ENCODE measurements around the gene SYCP2L.

The SYCP2L gene

GRCh38 chr6:11021003-11021402 lies 134.2 kb downstream of the SYCP2L start:
- TF ChIP-seq CTCF (IDR thresholded peaks at IDR 0.05; ENCODE audit: low read depth, low read length), result no peak
- no peak for DNase-seq (ENCODE audit: low read depth in 2 of 2)
- no peak overlapping the region for H3K4me3 ChIP-seq (replicated peaks in 1 of 2; ENCODE audit: low read depth in 2 of 2, low read length in 2 of 2)

GRCh38 chr6:11021714-11022113 lies 134.9 kb downstream of the SYCP2L start:
- no peak for TF ChIP-seq CTCF (IDR thresholded peaks at IDR 0.05; ENCODE audit: low read depth, low read length)
- H3K4me3 ChIP-seq (replicated peaks in 1 of 2; ENCODE audit: low read depth in 2 of 2, low read length in 2 of 2), result no peak overlapping the region
- no peak for DNase-seq (ENCODE audit: low read depth in 2 of 2)

- peak in 1 of 2 donors; percentile 59 for DNase-seq (ENCODE audit: low read depth in 2 of 2)
- no peak for TF ChIP-seq CTCF (IDR thresholded peaks at IDR 0.05; ENCODE audit: low read depth, low read length)
- no peak overlapping the region for H3K4me3 ChIP-seq (replicated peaks in 1 of 2; ENCODE audit: low read depth in 2 of 2, low read length in 2 of 2)
Observed at GRCh38 chr6:11023032-11023431, 136.2 kb downstream of the SYCP2L start.

All from cardiac fibroblast (primary cell).